ENCODE measurements around the gene ARL3. TPM values are rescaled to one million over a fixed set of nuclear protein-coding genes. Genes with fewer than 3 reads are reported as not detected.
"Not testable (repeated sequence)": the region's sequence is repeated elsewhere in the genome, so short reads cannot be mapped to it uniquely, and the experiment has no call there.

ARL3 gene
- total RNA-seq, 1 donor from 2014 or later = 34.6 TPM

GRCh38 chr10:102673236-102673818 is 40.9 kb downstream of the ARL3 start:
- Mint-ChIP-seq H3K4me1 (peaks cover 76% of the 10 kb centered on the region), H3K27me3 (ENCODE audit: low read depth) (no peaks in the 10 kb centered on the region), H3K36me3 (ENCODE audit: low read depth) (no peaks in the 10 kb centered on the region), H3K9me3 (no peaks in the 10 kb centered on the region), H3K4me3 (peak overlapping the region; percentile 84), H3K27ac (ENCODE audit: unreplicated experiment) (peak overlapping the region; percentile 88)
- no peak for DNase-seq (ENCODE audit: low read depth, low spot score)
- TF ChIP-seq CTCF (conservative IDR thresholded peaks at IDR 0.05) = no peak

- H3K27me3 Mint-ChIP-seq (ENCODE audit: low read depth) = no peaks in the 10 kb centered on the region
- H3K4me3 Mint-ChIP-seq = peak overlapping the region; percentile 72
- no peak overlapping the region for H3K27ac Mint-ChIP-seq (ENCODE audit: unreplicated experiment)
Measured at GRCh38 chr10:102670871-102671434, 43.2 kb downstream of the ARL3 start.

GRCh38 chr10:102670065-102670670 is 44.0 kb downstream of the ARL3 start:
- peak; percentile 5 for TF ChIP-seq CTCF (conservative IDR thresholded peaks at IDR 0.05)
- Mint-ChIP-seq H3K36me3 (ENCODE audit: low read depth) (no peaks in the 10 kb centered on the region), H3K4me1 (peaks cover 62% of the 10 kb centered on the region), H3K4me3 (no peak overlapping the region), H3K27me3 (ENCODE audit: low read depth) (no peaks in the 10 kb centered on the region), H3K9me3 (no peaks in the 10 kb centered on the region), H3K27ac (ENCODE audit: unreplicated experiment) (peak overlapping the region; percentile 12)
- DNase-seq (ENCODE audit: low read depth, low spot score) = no peak

More at GRCh38 chr10:102670871-102671434, 43.2 kb downstream of the ARL3 start:
- Mint-ChIP-seq H3K4me1 (peaks cover 68% of the 10 kb centered on the region), H3K9me3 (no peaks in the 10 kb centered on the region), H3K36me3 (ENCODE audit: low read depth) (no peaks in the 10 kb centered on the region)
- no peak for DNase-seq (ENCODE audit: low read depth, low spot score)
- TF ChIP-seq CTCF (conservative IDR thresholded peaks at IDR 0.05) = no peak

- no peak for DNase-seq (ENCODE audit: low read depth, low spot score)
- TF ChIP-seq CTCF (conservative IDR thresholded peaks at IDR 0.05) = peak; percentile 48
- H3K27me3 Mint-ChIP-seq (ENCODE audit: low read depth) = no peaks in the 10 kb centered on the region
Measured at GRCh38 chr10:102669206-102670064, 44.8 kb downstream of the ARL3 start.

GRCh38 chr10:102668326-102669107 is 45.7 kb downstream of the ARL3 start:
- Mint-ChIP-seq H3K36me3 (ENCODE audit: low read depth) (no peaks in the 10 kb centered on the region), H3K9me3 (no peaks in the 10 kb centered on the region), H3K4me1 (peaks cover 49% of the 10 kb centered on the region), H3K27me3 (ENCODE audit: low read depth) (no peaks in the 10 kb centered on the region), H3K4me3 (peak overlapping the region; percentile 80), H3K27ac (ENCODE audit: unreplicated experiment) (no peak overlapping the region)
- no peak for TF ChIP-seq CTCF (conservative IDR thresholded peaks at IDR 0.05)
- DNase-seq (ENCODE audit: low read depth, low spot score) = no peak

More at GRCh38 chr10:102669206-102670064, 44.8 kb downstream of the ARL3 start:
- Mint-ChIP-seq H3K27ac (ENCODE audit: unreplicated experiment) (peak overlapping the region; percentile 75), H3K4me1 (peaks cover 56% of the 10 kb centered on the region), H3K36me3 (ENCODE audit: low read depth) (no peaks in the 10 kb centered on the region), H3K4me3 (no peak overlapping the region), H3K9me3 (no peaks in the 10 kb centered on the region)

GRCh38 chr10:102667411-102667810 is 46.8 kb downstream of the ARL3 start:
- not testable (repeated sequence) for H3K36me3 Mint-ChIP-seq (ENCODE audit: low read depth); H3K9me3 Mint-ChIP-seq; H3K27me3 Mint-ChIP-seq (ENCODE audit: low read depth); DNase-seq (ENCODE audit: low read depth, low spot score)
- Mint-ChIP-seq H3K27ac (ENCODE audit: unreplicated experiment) (peak overlapping the region; percentile 82), H3K4me1 (peaks cover 38% of the 10 kb centered on the region), H3K4me3 (peak overlapping the region; percentile 80)

Measured in neural crest cell (in vitro differentiated cells).